ENCODE results near the gene DRC7.

- no peak for TF ChIP-seq CTCF (IDR thresholded peaks at IDR 0.05)
- TF ChIP-seq POLR2A (IDR thresholded peaks at IDR 0.05): no peak
- no peak for TF ChIP-seq POLR2AphosphoS5 (IDR thresholded peaks at IDR 0.05)
Measured at GRCh38 chr16:57699481-57699880, 4.9 kb downstream of the DRC7 start.

Measured in breast epithelium (tissue), 3 donors.